Right lobe of liver (tissue), 6 donors: ENCODE measurements around the gene NRXN3. TPM values are rescaled to one million over a fixed set of nuclear protein-coding genes. Genes with fewer than 3 reads are reported as not detected.

Experiments used
- ATAC-seq, 4 donors: fragments of 200-7000 bp; cut with Tn5 transposase; one replicate each; pipeline ENCODE4 v1.9.1; 2020; ENCODE audit warnings: mild to moderate bottlenecking in 4 of 4, moderate library complexity in 4 of 4
- DNase-seq, 3 donors: peaks; one replicate each; pipeline ENCODE4 v3.0.0-alpha.2; 2020
- H3K27ac ChIP-seq, 3 donors: fragments of 200-600 bp; one replicate each; pipeline ENCODE4 v1.8.0; 2022
- H3K27me3 ChIP-seq, 2 donors: fragments of 200-600 bp; one replicate each; pipeline ENCODE4 v1.8.0; 2022
- H3K36me3 ChIP-seq, 4 donors: fragments of 200-600 bp; sonication (generic) in 1 of 4; one replicate each; pipeline versions ENCODE4 v1.5.1 to v1.8.0; 2017 to 2022; ENCODE audit warnings: control low read depth in 1 of 4
- H3K4me1 ChIP-seq, 4 donors: fragments of 200-600 bp; sonication (generic) in 1 of 4; one replicate each; pipeline versions ENCODE4 v1.5.1 to v1.8.0; 2017 to 2022; ENCODE audit warnings: control low read depth in 1 of 4
- H3K4me3 ChIP-seq, 3 donors: fragments of 200-600 bp; one replicate each; pipeline ENCODE4 v1.8.0; 2022
- H3K9me3 ChIP-seq, 4 donors: fragments of 200-600 bp; sonication (generic) in 1 of 4; one replicate each; pipeline versions ENCODE4 v1.5.1 to v1.8.0; 2017 to 2022; ENCODE audit warnings: control low read depth in 1 of 4
- CTCF ChIP-seq, 4 donors: fragments of 200-600 bp in 3 of 4; fragments of 450-650 bp in 1 of 4; IDR thresholded peaks; one replicate each; pipeline versions ENCODE4 v1.5.1 to v1.8.0; 2016 to 2022; ENCODE audit warnings: antibody characterized with exemption in 4 of 4, mild to moderate bottlenecking in 2 of 4
- POLR2A ChIP-seq: fragments of 450-650 bp; IDR thresholded peaks from one replicate; pipeline ENCODE4 v1.6.1; 2017; ENCODE audit warnings: antibody characterized with exemption, mild to moderate bottlenecking
- WGBS: methylation state at CpG from one replicate; pipeline ENCODE4 v1.1.6; 2018; ENCODE audit warnings: low coverage, low lambda C conversion rate; ENCODE audit not compliant: insufficient coverage; ENCODE audit errors: missing lambda C conversion rate; 5-methylcytosine and 5-hydroxymethylcytosine counted together
- intact Hi-C, 2 donors: fragments of 100-400 bp; cut with DNase I; formaldehyde crosslinking; loops; one replicate each; pipeline versions ENCODE4 v1.11.2 to v1.14.1; 2022
- total RNA-seq, 6 experiments: library from RNA; depleted of rRNA in 2 of 6; stranded (reverse); fragments of >200 nt in 2 of 6; fragmentation: NEBNext Ultra II Directional in 3 of 6; extraction: Animal tissue kit (Norgen Biotek cat#: 25700) in 3 of 6; gene quantifications; one replicate each; pipeline versions ENCODE4 v1.1.0 to v1.2.4, GENCODE V29; 2016 to 2023
- donor health status: DM: no; HTN: yes; CAD: no.
- donor health status: DM: no; HTN: no; CAD: no.
- donor health status: DM: no; HTN: no; CAD: no.
- donor health status: DM: no; HTN: yes; CAD: no.
- donor health status: DM: no; HTN: yes; CAD: no.

The NRXN3 gene
- total RNA-seq, 6 experiments from 2014 or later, result 0.06 to 0.51 (median 0.23) TPM; not detected in 1

- DNase-seq (no peak), ATAC-seq (no peak)
- Histone ChIP-seq H3K4me1 (no peaks in the 10 kb centered on the region), H3K9me3 (no peaks in the 10 kb centered on the region), H3K36me3 (no peaks in the 10 kb centered on the region), H3K4me3 (no peak overlapping the region), H3K27me3 (no peaks in the 10 kb centered on the region), H3K27ac (no peak overlapping the region)
- WGBS, result 30% methylated on average over 1 of the region's 1 CpG
- TF ChIP-seq CTCF (IDR thresholded peaks at IDR 0.05) (no peak), POLR2A (no peak)
- intact Hi-C loops, result no loop called here
These were observed 154.2 kb downstream of the NRXN3 start for GRCh38 chr14:78324353-78324752.

GRCh38 chr14:78325911-78326310 is 155.7 kb downstream of the NRXN3 start:
- no peaks in the 10 kb centered on the region for H3K27me3 ChIP-seq
- WGBS, result 25% methylated on average over 2 of the region's 2 CpGs
- H3K36me3 ChIP-seq, result no peaks in the 10 kb centered on the region
- no peak overlapping the region for H3K27ac ChIP-seq
- no peak for DNase-seq
- no peaks in the 10 kb centered on the region for H3K9me3 ChIP-seq
- intact Hi-C loops, result no loop called here
- no peak overlapping the region for H3K4me3 ChIP-seq
- TF ChIP-seq CTCF (IDR thresholded peaks at IDR 0.05) (no peak), POLR2A (no peak)
- no peaks in the 10 kb centered on the region for H3K4me1 ChIP-seq
- no peak for ATAC-seq

GRCh38 chr14:78327426-78328221 is 157.5 kb downstream of the NRXN3 start:
- WGBS, result 64% methylated on average over 7 of the region's 7 CpGs
- Histone ChIP-seq H3K4me3 (no peak overlapping the region), H3K36me3 (no peaks in the 10 kb centered on the region), H3K27ac (no peak overlapping the region), H3K27me3 (no peaks in the 10 kb centered on the region), H3K4me1 (no peaks in the 10 kb centered on the region), H3K9me3 (no peaks in the 10 kb centered on the region)
- DNase-seq, result no peak
- intact Hi-C loops, result no loop called here
- ATAC-seq, result no peak
- TF ChIP-seq CTCF (IDR thresholded peaks at IDR 0.05) (no peak), POLR2A (no peak)

- H3K4me3 ChIP-seq, result no peak overlapping the region
- no peak for TF ChIP-seq CTCF (IDR thresholded peaks at IDR 0.05)
- TF ChIP-seq POLR2A, result no peak
- no peaks in the 10 kb centered on the region for H3K4me1 ChIP-seq
- no peaks in the 10 kb centered on the region for H3K9me3 ChIP-seq
- no peaks in the 10 kb centered on the region for H3K36me3 ChIP-seq
- WGBS, result 70% methylated on average over 1 of the region's 1 CpG
- no peak overlapping the region for H3K27ac ChIP-seq
- intact Hi-C loops, result no loop called here
- no peaks in the 10 kb centered on the region for H3K27me3 ChIP-seq
- DNase-seq, result no peak
- ATAC-seq, result no peak
These were observed 159.2 kb downstream of the NRXN3 start for GRCh38 chr14:78329371-78329770.
